ENCODE measurements around the gene HMGXB3.
"Not testable (repeated sequence)": the region's sequence is repeated elsewhere in the genome, so short reads cannot be mapped to it uniquely, and the experiment has no call there.

HMGXB3 gene

GRCh38 chr5:150020249-150020648, 19.7 kb downstream of the HMGXB3 start:
- no peak for DNase-seq (ENCODE audit: low read depth in 2 of 2)

- DNase-seq (ENCODE audit: low read depth in 2 of 2), result no peak
Observed at GRCh38 chr5:150021491-150022157, 21.1 kb downstream of the HMGXB3 start.

- DNase-seq (ENCODE audit: low read depth in 2 of 2), result no peak
Observed at GRCh38 chr5:150022158-150022531, 21.6 kb downstream of the HMGXB3 start.

- DNase-seq (ENCODE audit: low read depth in 2 of 2), result no peak
Observed at GRCh38 chr5:150022681-150023080, 22.1 kb downstream of the HMGXB3 start.

GRCh38 chr5:150023136-150023535, 22.6 kb downstream of the HMGXB3 start:
- DNase-seq (ENCODE audit: low read depth in 2 of 2), result no peak

GRCh38 chr5:150024346-150024984, 23.9 kb downstream of the HMGXB3 start:
- DNase-seq (ENCODE audit: low read depth in 2 of 2), result no peak

GRCh38 chr5:150026682-150027172, 26.2 kb downstream of the HMGXB3 start:
- no peak for DNase-seq (ENCODE audit: low read depth in 2 of 2)

- DNase-seq (ENCODE audit: low read depth in 2 of 2), result not testable (repeated sequence)
Observed at GRCh38 chr5:150028047-150028446, 27.5 kb downstream of the HMGXB3 start.

- DNase-seq (ENCODE audit: low read depth in 2 of 2), result no peak
Observed at GRCh38 chr5:150033334-150033733, 32.8 kb downstream of the HMGXB3 start.

- no peak for DNase-seq (ENCODE audit: low read depth in 2 of 2)
Observed at GRCh38 chr5:150034662-150035061, 34.1 kb downstream of the HMGXB3 start.

GRCh38 chr5:150035139-150035895, 34.8 kb downstream of the HMGXB3 start:
- no peak for DNase-seq (ENCODE audit: low read depth in 2 of 2)

- DNase-seq (ENCODE audit: low read depth in 2 of 2), result no peak
Observed at GRCh38 chr5:150036513-150036912, 36.0 kb downstream of the HMGXB3 start.

- DNase-seq (ENCODE audit: low read depth in 2 of 2), result no peak
Observed at GRCh38 chr5:150038547-150038946, 38.0 kb downstream of the HMGXB3 start.

- no peak for DNase-seq (ENCODE audit: low read depth in 2 of 2)
Observed at GRCh38 chr5:150042459-150042858, 41.9 kb downstream of the HMGXB3 start.

- no peak for DNase-seq (ENCODE audit: low read depth in 2 of 2)
Observed at GRCh38 chr5:150043657-150044328, 43.3 kb downstream of the HMGXB3 start.

- DNase-seq (ENCODE audit: low read depth in 2 of 2), result no peak
Observed at GRCh38 chr5:150044329-150044681, 43.8 kb downstream of the HMGXB3 start.

- DNase-seq (ENCODE audit: low read depth in 2 of 2), result no peak
Observed at GRCh38 chr5:150044712-150045111, 44.2 kb downstream of the HMGXB3 start.

GRCh38 chr5:150045549-150045948, 45.0 kb downstream of the HMGXB3 start:
- DNase-seq (ENCODE audit: low read depth in 2 of 2), result no peak

GRCh38 chr5:150046031-150046430, 45.5 kb downstream of the HMGXB3 start:
- no peak for DNase-seq (ENCODE audit: low read depth in 2 of 2)

GRCh38 chr5:150050172-150050811, 49.8 kb downstream of the HMGXB3 start:
- not testable (repeated sequence) for DNase-seq (ENCODE audit: low read depth in 2 of 2)

GRCh38 chr5:150051657-150052195, 51.2 kb downstream of the HMGXB3 start:
- no peak for DNase-seq (ENCODE audit: low read depth in 2 of 2)
